ENCODE data around the gene JTB.

The JTB gene

DNA sequence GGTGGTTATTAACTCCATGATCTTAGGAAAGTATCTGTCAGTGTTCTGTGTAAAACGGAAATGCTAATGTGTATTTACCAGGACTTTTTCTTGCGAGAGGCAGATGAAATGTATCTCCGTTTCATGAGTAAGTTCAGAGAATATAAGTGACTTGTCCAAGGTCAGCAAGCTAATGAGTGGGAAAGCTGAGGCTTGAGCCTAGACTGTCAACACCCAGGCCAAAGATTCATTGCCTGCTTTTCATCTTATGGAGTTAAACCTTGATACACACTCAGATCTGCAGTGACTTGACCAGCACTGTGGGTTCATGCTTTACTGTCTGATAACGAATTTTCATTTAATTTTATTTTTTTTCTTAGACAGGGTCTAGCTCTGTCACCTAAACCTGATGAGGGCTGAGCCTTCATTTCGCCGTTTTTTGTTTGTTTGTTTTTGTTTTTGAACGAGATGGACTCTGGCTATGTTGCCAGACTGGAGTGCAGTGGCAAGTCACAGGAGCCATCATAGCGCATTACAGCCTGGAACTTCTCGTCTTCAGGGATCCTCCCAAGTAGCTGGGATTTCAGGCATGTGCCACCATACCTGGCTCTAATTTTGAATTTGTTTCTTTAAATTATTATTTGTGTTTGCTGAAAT, 918 bp upstream of the JTB start:
- no peak for DNase-seq (ENCODE audit: low read depth)

DNA sequence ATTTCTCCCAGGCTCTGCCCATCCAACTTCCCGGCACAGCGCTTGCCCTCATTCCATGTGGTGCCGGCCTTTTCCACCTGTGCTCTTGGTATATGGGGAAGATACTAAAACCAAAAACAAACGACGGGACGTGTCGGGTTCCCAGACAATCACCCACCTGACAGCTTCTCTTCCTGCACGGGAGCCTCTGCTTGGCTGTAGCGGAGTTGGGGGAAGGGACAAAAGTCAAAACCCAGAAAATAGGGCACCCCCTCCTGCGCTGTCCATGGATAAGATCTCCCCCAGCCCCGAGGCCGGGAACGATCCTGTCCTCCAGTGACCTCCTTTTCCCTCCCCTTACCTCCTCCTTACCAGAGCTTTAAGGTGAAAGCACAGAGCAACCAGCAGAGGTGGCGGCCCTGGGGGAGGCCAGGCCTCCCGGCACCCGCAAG, 640 bp downstream of the JTB start:
- DNase-seq (ENCODE audit: low read depth) = no peak

DNA sequence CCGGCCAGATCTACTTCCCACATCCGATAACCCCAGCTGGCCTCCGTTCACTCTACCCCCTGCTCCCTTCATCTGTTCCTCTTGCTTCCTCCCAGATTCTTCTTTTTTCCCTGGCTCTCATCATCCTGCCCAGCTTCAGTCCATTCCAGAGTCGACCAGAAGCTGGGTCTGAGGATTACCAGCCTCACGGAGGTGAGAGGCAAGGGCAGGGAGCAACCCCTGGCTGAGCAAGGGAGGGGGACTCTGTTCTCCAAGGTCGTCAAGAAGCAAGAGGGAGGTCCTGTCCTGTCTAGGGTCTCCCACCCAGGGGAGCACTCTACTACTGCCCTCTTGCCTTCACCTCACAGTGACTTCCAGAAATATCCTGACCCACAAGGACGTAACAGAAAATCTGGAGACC, 3.9 kb downstream of the JTB start:
- DNase-seq (ENCODE audit: low read depth) = no peak

DNA sequence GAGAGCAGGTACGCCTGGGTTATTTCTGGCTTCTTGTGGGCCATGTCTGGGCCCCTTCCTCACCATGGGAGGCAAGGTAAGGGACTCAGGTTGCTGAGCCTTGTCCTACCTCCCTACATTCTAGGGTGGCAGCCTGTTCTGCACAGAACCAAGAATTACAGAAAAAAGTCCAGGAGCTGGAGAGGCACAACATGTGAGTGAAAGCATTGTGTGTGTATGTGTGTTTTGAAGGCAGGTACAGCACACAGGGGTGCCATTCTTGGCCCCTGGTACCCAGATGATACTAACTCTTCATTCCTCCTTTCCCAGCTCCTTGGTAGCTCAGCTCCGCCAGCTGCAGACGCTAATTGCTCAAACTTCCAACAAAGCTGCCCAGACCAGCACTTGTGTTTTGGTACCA, 4.4 kb downstream of the JTB start:
- DNase-seq (ENCODE audit: low read depth) = no peak

DNA sequence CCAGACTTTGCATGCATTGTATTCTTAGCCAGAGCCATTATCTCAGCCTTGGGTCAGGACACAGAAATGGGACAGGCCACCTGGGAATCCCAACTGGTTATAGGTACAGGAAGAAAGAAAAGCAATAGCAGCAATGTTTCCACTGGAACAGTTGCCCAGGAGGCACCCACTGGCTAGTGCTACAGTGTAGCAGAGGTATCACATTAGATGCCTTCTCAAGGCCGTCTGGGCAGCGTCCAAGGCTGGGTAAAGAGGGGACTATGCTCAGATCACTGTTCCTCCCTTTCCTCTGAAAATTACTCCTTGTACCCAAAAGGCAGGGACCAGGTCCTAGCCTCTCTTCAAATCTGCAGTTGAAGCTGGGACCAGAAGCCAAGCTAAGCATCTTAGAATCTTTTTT, 7.1 kb downstream of the JTB start:
- DNase-seq (ENCODE audit: low read depth) = no peak

DNA sequence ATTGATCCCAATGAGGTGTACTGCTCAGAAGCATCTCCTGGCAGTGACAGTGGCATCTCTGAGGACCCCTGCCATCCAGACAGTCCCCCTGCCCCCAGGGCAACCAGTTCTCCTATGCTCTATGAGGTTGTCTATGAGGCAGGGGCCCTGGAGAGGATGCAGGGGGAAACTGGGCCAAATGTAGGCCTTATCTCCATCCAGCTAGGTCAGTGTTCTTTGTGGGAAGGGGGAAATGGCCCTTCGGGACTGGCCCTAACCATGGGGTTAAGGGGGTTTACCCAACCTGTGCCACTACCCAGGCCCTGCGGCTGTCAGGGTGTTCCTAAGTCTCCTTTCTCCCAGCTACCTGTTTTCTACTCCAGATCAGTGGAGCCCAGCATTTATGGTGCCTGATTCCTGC, 8.5 kb downstream of the JTB start:
- DNase-seq (ENCODE audit: low read depth) = no peak

DNA sequence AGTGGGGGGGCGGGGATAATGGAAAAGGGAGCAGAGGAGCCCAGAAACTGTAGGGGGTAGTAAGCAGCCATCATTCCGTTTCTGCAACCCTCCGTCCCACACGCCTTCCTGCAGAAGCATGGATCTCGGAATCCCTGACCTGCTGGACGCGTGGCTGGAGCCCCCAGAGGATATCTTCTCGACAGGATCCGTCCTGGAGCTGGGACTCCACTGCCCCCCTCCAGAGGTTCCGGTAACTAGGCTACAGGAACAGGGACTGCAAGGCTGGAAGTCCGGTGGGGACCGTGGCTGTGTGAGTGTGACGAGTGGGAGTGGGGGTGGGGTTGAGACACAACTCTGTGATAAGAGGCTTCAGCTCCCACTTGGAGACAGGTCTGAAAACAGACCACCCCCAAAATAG, 9.1 kb downstream of the JTB start:
- no peak for DNase-seq (ENCODE audit: low read depth)

DNA sequence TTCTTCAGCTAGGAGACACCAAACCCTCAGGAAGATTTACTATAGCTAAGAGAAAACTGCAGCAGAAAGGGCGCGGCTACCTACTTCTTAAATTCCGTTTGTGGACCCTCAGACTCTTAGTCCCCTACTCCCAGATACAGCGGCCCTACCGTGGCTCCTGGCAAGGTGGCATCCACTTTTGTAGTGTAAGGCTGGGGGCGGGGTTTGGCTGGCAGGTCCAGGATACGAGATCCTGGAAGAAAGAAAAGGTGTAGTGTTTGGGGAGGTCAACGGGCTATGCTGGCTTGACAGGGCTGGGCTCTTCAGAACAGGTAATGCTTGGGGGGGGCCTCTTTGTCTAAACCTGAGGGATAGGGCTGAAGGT, 9.5 kb downstream of the JTB start:
- DNase-seq (ENCODE audit: low read depth) = no peak

DNA sequence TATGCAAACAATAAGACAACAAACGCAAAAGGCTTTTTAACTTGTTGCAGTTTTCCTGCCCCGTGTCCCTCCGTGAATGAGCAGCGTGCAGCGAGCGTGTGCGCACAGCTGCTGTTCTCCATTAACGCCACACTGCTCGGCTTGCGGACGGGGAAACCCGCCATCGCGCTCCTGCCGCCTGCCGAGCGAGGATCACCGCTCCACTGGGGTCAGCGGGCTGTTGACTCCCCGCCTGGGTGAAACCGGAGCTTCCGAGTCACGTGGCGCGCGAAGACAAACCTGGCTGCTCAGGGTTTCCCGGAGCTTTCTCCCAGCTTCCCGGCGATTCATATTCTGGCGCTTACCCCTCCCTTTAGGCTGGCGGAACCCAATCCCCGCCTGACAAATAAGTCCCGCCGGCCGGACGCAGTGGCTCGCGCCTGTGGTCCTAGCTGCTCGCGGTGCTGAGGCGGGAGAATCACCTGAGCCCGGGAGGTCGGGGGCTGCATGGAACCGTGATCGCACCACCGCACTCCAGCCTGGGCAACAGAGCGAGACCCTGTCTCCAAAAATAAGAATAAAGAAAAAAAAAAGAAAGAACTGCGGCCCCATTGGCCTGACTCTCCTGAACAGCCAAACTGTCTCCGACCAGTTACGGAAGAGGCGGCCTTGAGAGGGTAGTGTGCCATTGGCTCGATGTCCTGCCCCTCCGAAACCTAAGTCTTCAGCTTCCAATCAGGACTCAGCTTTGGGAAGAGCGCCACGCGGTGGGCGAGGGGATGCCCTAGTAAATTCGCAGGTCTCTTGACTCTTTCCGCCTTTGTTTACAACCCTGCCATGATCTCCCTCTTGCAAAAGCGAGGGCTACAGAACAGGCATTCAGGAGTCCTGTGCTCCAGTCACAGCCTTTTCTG, 10.1 kb downstream of the JTB start, which contains the start of gene CREB3L4:
CREB3L4 (plus strand) TSS at position 796 of the 893 bp plus-strand sequence. CDS start 624 bp downstream, outside the sequence.
- DNase-seq (ENCODE audit: low read depth) = peak; percentile 99

DNA sequence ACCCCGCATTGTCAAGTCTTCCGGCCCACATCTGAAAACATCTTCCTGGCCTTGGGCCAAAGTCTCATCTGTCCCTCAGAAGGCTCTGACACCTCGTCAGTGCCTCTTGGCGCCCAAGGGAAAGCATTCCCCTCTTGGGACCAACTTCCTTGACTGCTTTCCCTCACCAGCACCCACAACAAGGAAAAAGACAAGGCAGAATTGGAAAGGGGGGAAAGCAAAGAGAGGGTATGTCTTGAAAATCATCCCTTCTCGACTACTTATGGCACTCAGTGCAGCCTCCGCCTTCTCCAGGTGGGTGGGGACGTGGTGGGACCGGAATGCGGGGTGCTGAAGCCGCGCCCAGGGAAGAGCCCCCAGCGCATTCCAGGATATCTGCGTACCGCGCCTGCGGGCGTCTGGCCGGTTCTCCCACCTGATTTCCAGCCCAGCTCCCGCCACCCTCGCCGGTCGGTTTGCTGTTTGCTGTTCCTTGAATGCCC, 13.6 kb downstream of the JTB start:
- peak; percentile 34 for DNase-seq (ENCODE audit: low read depth)

DNA sequence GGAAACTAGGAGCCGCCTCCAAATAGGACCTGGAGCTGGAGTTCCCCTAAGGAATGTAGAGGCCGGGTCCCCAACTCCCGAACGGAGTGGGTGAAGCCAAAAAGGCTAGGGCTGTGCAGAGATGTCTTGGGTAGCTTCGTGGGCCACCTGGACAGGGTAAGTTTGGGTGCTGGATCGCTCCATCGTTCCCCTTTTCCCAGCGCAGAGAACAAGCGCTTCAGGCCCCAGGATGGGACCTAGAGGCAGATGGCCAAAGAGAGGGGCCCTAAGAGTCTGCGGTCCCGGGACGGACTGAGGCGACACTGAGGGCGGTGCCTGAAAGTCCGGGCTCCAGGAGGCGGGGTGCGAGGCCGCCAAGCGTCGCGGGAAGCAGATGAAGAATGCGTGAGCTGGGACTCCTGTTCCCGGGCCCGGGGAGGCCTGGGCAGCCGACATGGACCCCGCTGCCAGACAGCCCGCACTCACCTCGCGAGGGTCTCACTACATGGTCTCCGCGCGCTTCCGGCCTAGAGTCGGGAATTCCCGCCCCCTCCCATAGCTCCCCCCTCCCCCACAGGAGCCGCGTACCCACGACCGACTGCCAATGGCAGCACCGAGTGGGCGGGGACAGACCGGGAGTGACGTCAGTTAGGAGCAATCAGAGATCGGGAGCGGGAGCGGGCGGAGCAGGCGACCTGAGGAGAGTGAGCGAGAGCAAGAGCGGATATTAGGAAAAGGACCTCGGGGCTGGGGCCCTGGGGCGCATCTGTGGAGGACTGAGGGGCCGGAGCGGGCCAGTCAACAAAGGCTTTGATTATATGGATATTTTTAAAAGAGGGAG, 14.2 kb downstream of the JTB start, which contains the start of gene SLC39A1:
SLC39A1 (minus strand) TSS at position 508 of the 820 bp plus-strand sequence. CDS start 822 bp downstream, outside the sequence.
- peak; percentile 96 for DNase-seq (ENCODE audit: low read depth)

DNA sequence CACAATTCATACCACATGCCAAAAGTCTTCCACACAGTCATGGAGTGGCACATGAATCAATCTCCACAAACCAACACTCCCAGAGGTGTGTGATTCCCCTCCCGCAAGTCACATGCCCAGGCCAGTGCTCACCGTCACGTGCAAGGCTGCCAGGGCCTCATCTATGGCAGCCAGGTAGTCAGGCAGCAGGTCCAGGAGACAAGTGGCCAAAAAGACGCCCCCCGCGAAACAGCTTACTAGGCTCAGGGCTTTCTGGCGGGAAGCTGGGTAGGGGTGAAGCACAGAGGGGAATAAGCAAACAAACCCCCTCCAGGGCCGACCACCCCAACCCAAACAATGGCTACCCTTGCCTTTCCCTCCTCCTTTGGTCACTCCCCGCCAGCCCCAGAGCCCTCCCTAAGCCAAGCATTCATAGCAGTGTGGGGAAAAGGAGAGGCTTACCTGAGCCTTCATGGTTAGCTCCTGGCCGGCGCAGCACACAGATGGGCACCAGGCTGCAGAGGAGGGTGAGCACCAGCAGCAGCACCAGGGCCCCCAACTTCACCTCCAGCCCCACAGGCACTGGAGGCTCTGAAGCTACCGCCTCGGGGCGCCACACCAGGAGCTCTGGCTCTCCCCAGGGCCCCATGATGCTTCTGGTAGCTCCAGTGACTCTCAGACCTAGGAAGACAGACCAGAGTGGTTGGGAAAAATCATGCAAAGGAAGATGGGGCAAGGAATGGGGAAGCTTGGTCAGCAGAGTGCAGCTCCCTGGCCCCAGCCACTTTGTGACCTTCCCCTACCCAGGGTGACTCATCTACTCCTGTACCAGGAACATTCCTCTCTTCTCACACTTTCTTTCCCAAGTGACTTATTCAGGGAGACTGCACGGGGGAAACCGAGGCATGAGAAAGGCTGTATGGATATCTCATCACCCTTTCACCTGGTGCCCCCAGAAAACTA, 15.1 kb downstream of the JTB start:
- DNase-seq (ENCODE audit: low read depth) = peak; percentile 65

DNA sequence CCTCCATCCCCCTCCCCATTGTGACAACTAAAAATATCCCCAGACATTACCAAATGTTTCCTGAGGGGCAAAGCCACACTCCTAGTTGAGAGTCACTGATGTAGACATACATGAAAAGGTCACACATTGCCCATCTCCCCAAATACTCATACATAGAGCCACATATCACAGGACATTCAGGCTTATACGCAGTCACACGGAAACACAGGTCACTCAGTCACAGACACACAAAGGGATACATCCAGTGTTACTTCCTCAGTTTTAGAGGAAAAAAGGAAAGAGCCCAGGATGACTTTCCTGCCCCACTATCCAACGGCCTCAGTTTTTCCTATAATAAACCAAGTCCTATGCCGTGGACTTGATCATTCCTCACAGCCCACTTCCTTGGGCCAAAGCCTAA, 16.1 kb downstream of the JTB start:
- DNase-seq (ENCODE audit: low read depth) = no peak

DNA sequence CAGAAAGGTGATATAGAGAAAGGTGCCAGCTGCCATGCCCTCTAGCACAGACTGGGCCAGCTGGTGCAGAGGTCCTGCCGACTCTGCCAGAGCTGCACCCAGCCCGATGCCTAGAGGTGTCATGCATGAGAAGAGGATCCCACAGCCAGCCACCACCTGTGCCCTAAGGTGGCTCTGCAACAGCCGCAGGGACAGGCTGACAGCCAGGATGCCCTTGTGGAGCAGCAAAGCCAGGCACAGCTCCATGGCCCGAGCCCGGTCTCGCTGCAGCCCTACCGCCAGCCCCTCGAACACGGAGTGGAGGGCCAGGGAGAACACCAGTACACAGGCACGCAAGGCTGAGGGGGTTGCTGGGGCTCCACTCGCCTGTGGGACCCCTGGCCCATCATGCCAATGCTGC, 17.3 kb downstream of the JTB start:
- no peak for DNase-seq (ENCODE audit: low read depth)

DNA sequence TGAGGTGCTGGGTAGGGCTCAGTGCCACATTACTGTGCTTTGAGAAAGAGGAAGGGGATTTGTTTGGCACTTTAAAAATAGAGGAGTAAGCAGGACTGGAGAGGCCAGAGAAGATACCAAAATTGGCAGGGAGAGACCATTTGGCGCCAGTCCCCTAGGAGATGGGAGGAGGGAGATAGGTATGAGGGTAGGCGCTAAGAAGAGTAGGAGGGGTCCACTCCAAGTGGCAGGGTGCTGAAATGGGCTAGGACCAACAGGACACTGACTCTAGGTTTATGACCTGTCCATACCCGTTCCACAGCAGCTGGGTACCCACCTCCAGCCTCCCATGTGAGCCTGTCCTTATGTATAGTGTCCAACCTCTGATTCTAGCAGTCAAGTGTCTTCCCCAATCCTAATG, 18.0 kb downstream of the JTB start:
- DNase-seq (ENCODE audit: low read depth) = no peak

DNA sequence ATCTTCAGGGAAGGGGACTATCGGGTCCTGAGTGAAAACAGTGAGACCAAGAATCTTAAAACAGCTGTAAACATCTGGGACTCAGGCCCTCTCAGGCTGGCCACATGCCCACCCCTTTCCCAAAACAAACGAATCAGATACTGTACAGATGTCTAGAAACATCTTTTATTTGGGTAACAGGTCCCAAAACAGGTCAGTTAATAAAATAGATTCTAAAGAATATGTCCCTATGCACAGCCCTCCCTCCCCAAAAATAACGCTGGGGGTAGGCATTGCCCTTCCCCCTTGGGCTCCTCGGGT, 18.6 kb downstream of the JTB start:
- no peak for DNase-seq (ENCODE audit: low read depth)

DNA sequence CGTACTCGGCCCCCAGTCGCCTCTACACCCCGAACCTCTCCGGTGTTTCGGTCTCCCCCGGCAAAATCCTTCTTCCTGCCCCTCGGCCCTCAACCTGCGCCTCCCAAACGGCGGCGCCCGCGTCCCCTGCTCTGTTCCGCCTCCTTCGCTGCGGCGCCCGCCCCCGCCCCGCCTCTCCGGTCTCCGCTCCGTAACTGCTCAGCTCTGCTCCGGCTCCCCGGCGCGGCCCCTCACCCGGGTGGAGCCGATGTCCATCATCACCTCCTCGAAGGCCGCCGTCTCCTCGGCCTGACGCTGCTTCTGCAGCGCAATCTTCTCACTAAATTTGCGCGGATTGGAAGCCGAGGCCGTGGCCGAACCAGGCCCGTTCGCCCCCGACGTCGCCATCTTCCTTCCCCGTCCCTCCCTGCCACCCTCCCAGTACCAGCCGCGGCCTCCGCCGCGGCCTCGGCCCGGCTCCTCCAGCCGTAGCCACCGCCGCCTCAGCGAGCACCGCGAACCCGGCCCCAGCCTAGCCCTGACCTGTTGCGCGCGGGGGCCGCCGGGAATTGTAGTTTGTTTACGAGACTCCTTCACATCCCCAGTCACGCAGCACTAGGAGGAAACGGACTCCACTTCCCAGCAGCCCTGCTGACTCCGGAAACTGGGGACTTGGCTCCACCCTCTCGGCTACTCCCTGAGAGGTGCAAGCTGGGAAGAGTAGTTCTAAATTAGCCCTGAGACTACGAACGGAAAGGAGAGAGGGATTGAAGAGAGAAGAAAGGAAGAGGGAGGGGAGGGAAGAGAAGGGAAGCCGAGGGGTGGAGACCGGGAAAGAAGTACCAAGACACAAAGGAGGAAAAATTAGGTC, 19.1 kb downstream of the JTB start, which contains the start of gene CRTC2:
CRTC2 (minus strand) TSS at position 502 of the 850 bp plus-strand sequence; CDS start at position 387, 115 bp downstream.
- peak; percentile 99 for DNase-seq (ENCODE audit: low read depth)

DNA sequence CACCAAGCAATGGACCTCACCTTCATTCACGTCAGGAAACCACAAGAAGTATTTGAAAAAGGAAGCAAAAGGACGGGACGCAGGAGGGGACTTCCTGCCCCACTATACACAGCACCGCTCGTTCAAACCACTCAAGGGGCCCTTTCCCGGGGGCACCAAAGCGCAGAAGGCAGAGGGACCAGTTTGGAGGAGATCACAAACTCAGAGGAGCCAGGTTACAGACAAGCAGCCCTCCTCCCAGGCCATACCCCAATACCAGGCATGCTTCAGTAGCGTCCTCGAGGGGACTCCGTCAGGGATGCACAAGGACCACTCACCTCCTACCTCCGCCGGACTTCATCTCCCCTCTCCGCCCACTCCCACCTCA, 19.7 kb downstream of the JTB start:
- peak; percentile 28 for DNase-seq (ENCODE audit: low read depth)

DNA sequence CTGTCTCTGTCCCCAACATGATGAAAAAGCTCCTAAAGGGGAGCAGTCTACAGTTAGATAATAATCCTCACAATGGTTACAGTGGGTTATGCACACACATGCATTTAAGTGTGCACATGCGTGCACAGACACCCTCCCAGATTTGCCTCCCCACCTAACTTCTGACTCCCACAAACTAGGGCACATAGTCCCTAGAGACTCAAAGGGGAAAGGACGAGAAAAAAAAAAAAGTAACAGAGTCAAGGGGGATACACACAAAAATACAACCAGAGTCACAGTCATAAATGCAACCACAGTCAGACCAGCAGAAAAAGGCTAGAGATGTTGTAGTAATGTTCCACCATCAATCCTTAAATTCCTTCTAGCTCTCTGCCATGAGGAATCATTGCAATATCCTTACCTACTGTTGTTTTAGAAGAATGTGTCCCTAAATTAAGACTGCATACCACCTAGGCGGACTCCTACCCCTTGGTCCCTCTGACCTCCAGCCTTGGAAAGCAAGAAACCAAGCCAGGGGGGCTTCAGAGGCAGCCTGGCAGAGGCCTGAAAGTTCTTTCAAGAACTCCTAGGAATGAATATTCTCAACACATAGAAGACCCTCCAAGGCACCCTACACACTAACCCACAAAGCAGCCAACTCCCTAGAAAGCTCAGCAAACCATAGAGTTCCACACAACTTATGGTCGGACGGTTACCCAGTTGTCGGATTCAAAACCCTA, 20.3 kb downstream of the JTB start:
- DNase-seq (ENCODE audit: low read depth) = no peak

DNA sequence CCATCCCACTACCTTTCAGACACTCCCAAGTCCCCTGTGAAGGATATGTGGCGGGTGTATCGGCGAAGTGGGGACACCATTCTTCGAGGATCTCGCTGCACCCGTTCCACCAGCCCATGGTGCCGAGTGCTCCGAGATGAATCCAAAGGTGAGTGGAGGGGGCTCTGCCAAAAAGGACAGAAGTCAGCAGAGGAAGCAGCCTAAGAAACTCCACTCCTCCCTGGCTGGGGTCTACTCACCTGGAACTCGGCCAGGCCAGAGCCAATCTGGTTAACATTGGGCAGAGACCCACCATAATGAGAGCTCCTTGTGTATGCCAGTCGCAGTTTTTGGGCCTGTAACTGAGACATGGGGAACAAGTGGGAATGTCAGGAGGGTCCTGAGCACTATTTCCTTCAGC, 22.6 kb downstream of the JTB start:
- no peak for DNase-seq (ENCODE audit: low read depth)
